H1 (cell line): ENCODE measurements around the gene RNF151. TPM values are rescaled to one million over a fixed set of nuclear protein-coding genes. Genes with fewer than 3 reads are reported as not detected.

ENCODE experiments used
- CTCF ChIA-PET: fragments of 300-600 bp; sonication (Branson Sonifier 250); formaldehyde crosslinking; loops from one replicate; lab custom pipeline; 2021; ENCODE audit not compliant: partially characterized antibody; lab: Charles Lee
- POLR2A ChIA-PET: fragments of 300-600 bp; sonication (Branson Sonifier 250); formaldehyde crosslinking; loops from one replicate; lab custom pipeline; 2021; ENCODE audit warnings: inconsistent platforms; ENCODE audit not compliant: partially characterized antibody; lab: Charles Lee
- DNase-seq, 2 experiments: peaks; one replicate each; pipeline versions ENCODE4 v3.0.0 to v3.0.0-alpha.2; 2010 to 2022; ENCODE audit warnings: low spot score in 2 of 2, low read depth in 1 of 2, mixed read lengths in 1 of 2
- FAIRE-seq: peaks from 2 replicates; lab custom pipeline; 2011; peaks lifted over from hg19 to GRCh38; lab: Jason Lieb, UNC
- H2AFZ ChIP-seq: 2 replicates; pipeline ENCODE4 v1.8.1; 2012; ENCODE audit warnings: low read length, inconsistent platforms
- H2AK5ac ChIP-seq: 2 replicates; pipeline ENCODE4 v1.6.1; 2013; ENCODE audit warnings: low read depth, low read length
- H2BK120ac ChIP-seq: replicated peaks from 2 replicates; pipeline ENCODE3; 2013; ENCODE audit warnings: low read depth, low read length, inconsistent platforms
- H2BK12ac ChIP-seq: 2 replicates; pipeline ENCODE4 v1.6.1; 2013; ENCODE audit warnings: low read depth, low read length
- H2BK15ac ChIP-seq: 2 replicates; pipeline ENCODE4 v1.6.1; 2013; ENCODE audit warnings: low read length
- H2BK20ac ChIP-seq: 2 replicates; pipeline ENCODE4 v1.6.1; 2013; ENCODE audit warnings: low read length
- H2BK5ac ChIP-seq: 2 replicates; pipeline ENCODE4 v1.6.1; 2013; ENCODE audit warnings: low read depth, low read length
- H3K14ac ChIP-seq: 2 replicates; pipeline ENCODE4 v1.6.1; 2013; ENCODE audit warnings: inconsistent platforms; ENCODE audit not compliant: insufficient read length
- H3K18ac ChIP-seq: 2 replicates; pipeline ENCODE4 v1.6.1; 2013; ENCODE audit warnings: low read length; ENCODE audit errors: extremely low read depth
- H3K23ac ChIP-seq: 2 replicates; pipeline ENCODE4 v1.6.1; 2013; ENCODE audit warnings: inconsistent platforms; ENCODE audit not compliant: insufficient read length
- H3K23me2 ChIP-seq: 2 replicates; pipeline ENCODE4 v1.6.1; 2013; ENCODE audit warnings: low read depth, low read length
- H3K27ac ChIP-seq: 2 replicates; pipeline ENCODE4 v1.6.1; 2011; ENCODE audit warnings: low read depth, low read length, inconsistent platforms
- H3K27me3 ChIP-seq, 4 experiments: replicated peaks in 1 of 4; 1 replicate in 1 of 4; 2 replicates in 3 of 4; pipeline versions ENCODE4 v1.6.1 to v1.8.1; 2011 to 2013; ENCODE audit warnings: low read length in 3 of 4, mild to moderate bottlenecking in 3 of 4, inconsistent platforms in 2 of 4, mixed read lengths in 2 of 4, moderate library complexity in 1 of 4; ENCODE audit not compliant: control insufficient read depth in 3 of 4, insufficient read depth in 3 of 4; ENCODE audit errors: extremely low read depth in 1 of 4
- H3K36me3 ChIP-seq, 4 experiments: 2 replicates each; pipeline versions ENCODE4 v1.6.1 to v1.8.1; 2011 to 2013; ENCODE audit warnings: mild to moderate bottlenecking in 4 of 4, low read length in 3 of 4, moderate library complexity in 2 of 4, control low read depth in 1 of 4, inconsistent platforms in 1 of 4; ENCODE audit not compliant: insufficient read depth in 4 of 4, control insufficient read depth in 2 of 4
- H3K4ac ChIP-seq: replicated peaks from 2 replicates; pipeline ENCODE3; 2013; ENCODE audit warnings: low read length, low read depth, mixed read lengths, inconsistent platforms; ENCODE audit not compliant: insufficient read length
- H3K4me1 ChIP-seq, 4 experiments: replicated peaks in 1 of 4; 1 replicate in 1 of 4; 2 replicates in 3 of 4; pipeline versions ENCODE4 v1.6.1 to v1.8.1; 2011 to 2013; ENCODE audit warnings: low read length in 3 of 4, inconsistent platforms in 2 of 4, mixed read lengths in 1 of 4; ENCODE audit not compliant: insufficient read depth in 4 of 4, control insufficient read depth in 3 of 4
- H3K4me2 ChIP-seq, 2 experiments: 2 replicates each; pipeline versions ENCODE4 v1.6.1 to v1.8.1; 2011 to 2013; ENCODE audit warnings: low read depth in 2 of 2, low read length in 2 of 2, control low read depth in 1 of 2, inconsistent platforms in 1 of 2, mild to moderate bottlenecking in 1 of 2; ENCODE audit not compliant: insufficient read depth in 1 of 2
- H3K4me3 ChIP-seq, 4 experiments: fragments of 200-600, 300-600 bp in 1 of 4; sonication (generic), shearing (Covaris generic), sonication (Bioruptor Twin) in 1 of 4; 2 replicates each; pipeline versions ENCODE4 v1.5.1 to v1.8.1; 2011 to 2016; ENCODE audit warnings: low read length in 4 of 4, low read depth in 3 of 4, control low read depth in 2 of 4, inconsistent platforms in 2 of 4, mild to moderate bottlenecking in 2 of 4, mixed read lengths in 1 of 4, moderate library complexity in 1 of 4; ENCODE audit not compliant: insufficient read depth in 2 of 4; ENCODE audit errors: extremely low read depth in 1 of 4
- H3K56ac ChIP-seq: replicated peaks from 2 replicates; pipeline ENCODE3; 2013; ENCODE audit warnings: low read depth, mild to moderate bottlenecking, mixed read lengths, low read length, inconsistent platforms; ENCODE audit not compliant: insufficient read length
- H3K79me1 ChIP-seq: 2 replicates; pipeline ENCODE4 v1.6.1; 2013; ENCODE audit warnings: low read depth, low read length, control low read depth
- H3K79me2 ChIP-seq, 2 experiments: 2 replicates each; pipeline versions ENCODE4 v1.6.1 to v1.8.1; 2012 to 2013; ENCODE audit warnings: low read length in 2 of 2, mild to moderate bottlenecking in 2 of 2, inconsistent platforms in 1 of 2; ENCODE audit not compliant: insufficient read depth in 2 of 2, control insufficient read depth in 1 of 2
- H3K9ac ChIP-seq, 4 experiments: replicated peaks in 1 of 4; 1 replicate in 1 of 4; 2 replicates in 3 of 4; pipeline versions ENCODE4 v1.6.1 to v1.8.1; 2011 to 2013; ENCODE audit warnings: low read depth in 3 of 4, low read length in 3 of 4, control low read depth in 2 of 4, mild to moderate bottlenecking in 2 of 4, moderate library complexity in 2 of 4, inconsistent platforms in 1 of 4; ENCODE audit errors: extremely low read depth in 1 of 4
- H3K9me3 ChIP-seq, 2 experiments: 2 replicates each; pipeline versions ENCODE4 v1.6.1 to v1.8.1; 2012 to 2013; ENCODE audit warnings: mild to moderate bottlenecking in 2 of 2, moderate library complexity in 2 of 2, control low read depth in 1 of 2, inconsistent platforms in 1 of 2, low read depth in 1 of 2, low read length in 1 of 2, mixed read lengths in 1 of 2; ENCODE audit not compliant: insufficient read depth in 2 of 2
- H4K20me1 ChIP-seq, 2 experiments: replicated peaks in 1 of 2; 2 replicates each; pipeline versions ENCODE3 to v1.8.1; 2011 to 2013; ENCODE audit warnings: inconsistent platforms in 2 of 2, low read length in 2 of 2, mild to moderate bottlenecking in 1 of 2; ENCODE audit not compliant: insufficient read depth in 2 of 2, control insufficient read depth in 1 of 2
- H4K5ac ChIP-seq: 2 replicates; pipeline ENCODE4 v1.6.1; 2013; ENCODE audit warnings: low read length, low read depth, mixed read lengths, inconsistent platforms; ENCODE audit not compliant: insufficient read length
- H4K8ac ChIP-seq: 2 replicates; pipeline ENCODE4 v1.8.0; 2013; ENCODE audit warnings: mild to moderate bottlenecking, moderate library complexity, low read length, inconsistent platforms; ENCODE audit not compliant: insufficient read depth; ENCODE audit errors: extremely low read depth
- H4K91ac ChIP-seq: replicated peaks from 2 replicates; pipeline ENCODE3; 2013; ENCODE audit warnings: low read length, mixed read lengths, inconsistent platforms; ENCODE audit not compliant: insufficient read length
- ATF3 ChIP-seq: IDR thresholded peaks from 2 replicates; pipeline ENCODE4 v1.6.1; 2011; ENCODE audit warnings: low read depth, mild to moderate bottlenecking, low read length; ENCODE audit not compliant: insufficient read depth
- BRCA1 ChIP-seq: IDR thresholded peaks from 2 replicates; pipeline ENCODE4 v1.6.1; 2012; ENCODE audit warnings: low read depth, low read length, improper control_type of control experiment
- CTCF ChIP-seq, 3 experiments: IDR thresholded peaks; 1 replicate in 2 of 3; 2 replicates in 1 of 3; pipeline versions ENCODE4 v1.5.1 to v1.6.1; 2011; ENCODE audit warnings: low read length in 3 of 3, mild to moderate bottlenecking in 3 of 3, inconsistent platforms in 2 of 3, low read depth in 1 of 3, moderate library complexity in 1 of 3; ENCODE audit not compliant: insufficient read depth in 1 of 3; ENCODE audit errors: control extremely low read depth in 1 of 3
- EZH2 ChIP-seq: fragments of 200-600 bp; sonication (generic); IDR thresholded peaks from 2 replicates; pipeline ENCODE4 v1.7.1; 2012; ENCODE audit warnings: low read depth, mild to moderate bottlenecking, moderate library complexity, low read length, inconsistent platforms; ENCODE audit not compliant: severe bottlenecking
- JUND ChIP-seq: IDR thresholded peaks from 2 replicates; pipeline ENCODE4 v1.6.1; 2011; ENCODE audit warnings: mild to moderate bottlenecking, improper control_type of control experiment, low read length
- POLR2AphosphoS5 ChIP-seq: IDR thresholded peaks from 2 replicates; pipeline ENCODE4 v1.6.1; 2011; ENCODE audit warnings: low read depth, low read length
- TAF7 ChIP-seq: optimal IDR thresholded peaks from 2 replicates; pipeline ENCODE3; 2011; ENCODE audit warnings: low read depth, mild to moderate bottlenecking, inconsistent platforms, low read length, moderate library complexity, borderline replicate concordance
- USF2 ChIP-seq: IDR thresholded peaks from 2 replicates; pipeline ENCODE4 v1.6.1; 2011; ENCODE audit warnings: low read length, improper control_type of control experiment
- WGBS, 2 experiments: shearing (Covaris generic) in 1 of 2; methylation state at CpG; one replicate each; pipeline versions ENCODE4 v1.1.6 to v1.1.7; 2013 to 2015; ENCODE audit warnings: low lambda C conversion rate in 2 of 2, mixed read lengths in 2 of 2, inconsistent platforms in 1 of 2, low coverage in 1 of 2, missing lambda C conversion rate in 1 of 2; ENCODE audit not compliant: insufficient replicate concordance in 2 of 2, insufficient coverage in 1 of 2, insufficient read length in 1 of 2; ENCODE audit errors: extremely low coverage in 1 of 2, missing lambda C conversion rate in 1 of 2; 5-methylcytosine and 5-hydroxymethylcytosine counted together
- polyA plus RNA-seq, 7 experiments: library from polyadenylated mRNA; depleted of rRNA in 3 of 7; stranded (reverse) in 5 of 7; unstranded in 2 of 7; fragments of >200 nt in 5 of 7; fragments of 200-250 nt in 2 of 7; gene quantifications; 1 replicate in 5 of 7; 2 replicates in 1 of 7; 4 replicates in 1 of 7; pipeline versions ENCODE4 v1.2.1 to v1.2.3, GENCODE V29; 2011 to 2013; ENCODE audit warnings: missing spikeins in 2 of 7, mixed read lengths in 2 of 7
- total RNA-seq: library from RNA; stranded (reverse); fragmentation: NEBNext Ultra II Directional; extraction: Animal tissue kit (Norgen Biotek cat#: 25700); gene quantifications from 2 replicates; pipeline ENCODE4 v1.2.1, GENCODE V29; 2021

The RNF151 gene
- total and polyA plus RNA-seq, 2 of the 8 experiments (the other 6 are each of a cell fraction or from before 2014, with no cell fraction given), result not detected

GRCh38 chr16:1982013-1982433 is 15.4 kb downstream of the RNF151 start:
- no peak overlapping the region for H2BK12ac ChIP-seq
- peaks cover 8 to 40% (median 39%) of the 10 kb centered on the region in 4 experiments; a peak in 6 of 7 replicates for H3K27me3 ChIP-seq
- H3K79me2 ChIP-seq, result peaks cover 0 to 9% of the 10 kb centered on the region in 2 experiments; a peak in 1 of 4 replicates
- H2BK120ac ChIP-seq, result no peak overlapping the region
- no peak overlapping the region for H3K14ac ChIP-seq
- H3K18ac ChIP-seq, result no peak overlapping the region
- H3K9me3 ChIP-seq, result no peaks in the 10 kb centered on the region
- no peak overlapping the region for H2BK20ac ChIP-seq
- H3K27ac ChIP-seq, result no peak overlapping the region
- no peak overlapping the region for H3K9ac ChIP-seq
- H4K5ac ChIP-seq, result no peak overlapping the region
- no peak overlapping the region for H3K56ac ChIP-seq
- POLR2A ChIA-PET, result interaction anchor here (0.8 to 28.2 kb wide), 10 partner anchors 9 to 199 kb away, joined by 3 to 736 read pairs (median 4); partner anchors contain the start of genes NDUFB10, NUBP2, RNF151 and RPS2
- H3K23me2 ChIP-seq, result peaks cover 26% of the 10 kb centered on the region
- peaks cover 3 to 40% (median 27%) of the 10 kb centered on the region in 4 experiments for H3K4me1 ChIP-seq
- no peak overlapping the region for H3K23ac ChIP-seq
- peak overlapping the region in 1 of 2 experiments; percentile 91; a peak in 1 of 4 replicates for H3K4me2 ChIP-seq
- no peak overlapping the region for H3K4ac ChIP-seq
- peaks cover 2 to 14% (median 6%) of the 10 kb centered on the region in 4 experiments; a peak in 5 of 8 replicates for H3K36me3 ChIP-seq
- no peaks in the 10 kb centered on the region for H3K79me1 ChIP-seq
- no peak overlapping the region for H2AFZ ChIP-seq
- TF ChIP-seq ATF3, result no peak
- no peak for TF ChIP-seq EZH2
- no peak for TF ChIP-seq JUND
- TF ChIP-seq USF2, result no peak
- no peak for TF ChIP-seq TAF7
- no peak for TF ChIP-seq CTCF (IDR thresholded peaks at IDR 0.05; ENCODE audit: control extremely low read depth in 1 of 3, insufficient read depth in 1 of 3, low read depth in 1 of 3, low read length in 3 of 3)
- TF ChIP-seq BRCA1, result no peak
- no peak for TF ChIP-seq POLR2AphosphoS5
- TF ChIP-seq, all 59 proteins: peak for 0
- Histone ChIP-seq H4K8ac (no peak overlapping the region), H4K20me1 (peaks cover 0 to 12% of the 10 kb centered on the region in 2 experiments), H2AK5ac (no peak overlapping the region), H3K4me3 (no peak overlapping the region), H2BK15ac (peak overlapping the region; percentile 61; the same call in 1 of the 2 replicates), H4K91ac (no peak overlapping the region), H2BK5ac (no peak overlapping the region)
- FAIRE-seq, result no peak
- DNase-seq, result no peak
- 57% methylated on average over 5 of the region's 5 CpGs; no CpG with 5 or more reads in 1 of the 2 experiments for WGBS, 2 experiments
- CTCF ChIA-PET, result interaction anchor here (0.9 to 3.1 kb wide), 8 partner anchors 9 to 30 kb away, joined by 3 to 9 read pairs (median 4); no protein-coding TSS in a partner anchor
